HCT116 (cell line): ENCODE results near the gene ADAM30.

Source experiments
- EGR1 ChIP-seq: IDR thresholded peaks from 2 replicates; pipeline ENCODE4 v1.6.1; 2012; ENCODE audit warnings: low read depth
- EZH2 ChIP-seq: fragments of 200-600 bp; sonication (generic); IDR thresholded peaks from 2 replicates; pipeline ENCODE4 v1.6.1; 2017; ENCODE audit warnings: antibody characterized with exemption, mixed run types
- POLR2A ChIP-seq: IDR thresholded peaks from 2 replicates; pipeline ENCODE4 v1.7.0; 2011; ENCODE audit warnings: borderline replicate concordance; ENCODE audit not compliant: insufficient read depth, insufficient read length; ENCODE audit errors: extremely low read depth
- POLR2AphosphoS5 ChIP-seq: IDR thresholded peaks from 2 replicates; pipeline ENCODE4 v1.6.1; 2011; ENCODE audit warnings: mild to moderate bottlenecking, low read depth, low read length, moderate library complexity
- SRF ChIP-seq: IDR thresholded peaks from 2 replicates; pipeline ENCODE4 v1.6.1; 2012; ENCODE audit warnings: low read depth
- ZFX ChIP-seq: fragments of 450-650 bp; IDR thresholded peaks from 2 replicates; pipeline ENCODE4 v1.6.1; 2017
- TF ChIP-seq, protein P1 (sequence below), 3 experiments: fragments of 200-600 bp in 1 of 3; sonication (generic) in 1 of 3; IDR thresholded peaks in 2 of 3; conservative IDR thresholded peaks in 1 of 3; 2 replicates each; pipeline ENCODE4 v1.5.1; 2012 to 2017; ENCODE audit warnings: low read depth in 2 of 3, low read length in 2 of 3, antibody characterized with exemption in 1 of 3, borderline replicate concordance in 1 of 3, control low read depth in 1 of 3, mild to moderate bottlenecking in 1 of 3, mixed read lengths in 1 of 3, mixed run types in 1 of 3, moderate library complexity in 1 of 3; ENCODE audit not compliant: insufficient read depth in 1 of 3
- TF ChIP-seq, protein P2 (sequence below): IDR thresholded peaks from 2 replicates; pipeline ENCODE4 v1.6.1; 2012; ENCODE audit warnings: low read depth

DNA sequence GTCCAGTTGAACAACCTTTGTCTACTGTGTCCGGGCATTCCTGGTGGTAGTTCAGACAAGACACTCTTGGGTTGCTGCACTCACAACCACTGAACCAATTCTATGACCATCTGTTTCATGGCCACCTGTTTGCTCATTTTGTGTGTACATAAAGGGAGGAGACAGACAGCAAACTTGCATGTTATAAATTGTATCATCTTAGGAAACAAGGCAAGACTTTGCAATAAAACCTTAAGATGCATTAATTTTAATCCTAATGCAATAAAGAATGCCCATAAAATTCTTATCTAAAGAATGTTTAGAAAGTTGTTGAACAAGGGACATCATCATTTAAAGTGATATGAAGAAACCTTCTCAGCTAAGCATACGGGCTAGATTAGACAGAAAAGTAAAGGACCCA, 34.8 kb downstream of the ADAM30 start:
- TF ChIP-seq POLR2A (no peak), EGR1 (no peak), ZFX (no peak), SRF (no peak), POLR2AphosphoS5 (no peak), EZH2 (no peak)
- TF ChIP-seq, protein P1, sequence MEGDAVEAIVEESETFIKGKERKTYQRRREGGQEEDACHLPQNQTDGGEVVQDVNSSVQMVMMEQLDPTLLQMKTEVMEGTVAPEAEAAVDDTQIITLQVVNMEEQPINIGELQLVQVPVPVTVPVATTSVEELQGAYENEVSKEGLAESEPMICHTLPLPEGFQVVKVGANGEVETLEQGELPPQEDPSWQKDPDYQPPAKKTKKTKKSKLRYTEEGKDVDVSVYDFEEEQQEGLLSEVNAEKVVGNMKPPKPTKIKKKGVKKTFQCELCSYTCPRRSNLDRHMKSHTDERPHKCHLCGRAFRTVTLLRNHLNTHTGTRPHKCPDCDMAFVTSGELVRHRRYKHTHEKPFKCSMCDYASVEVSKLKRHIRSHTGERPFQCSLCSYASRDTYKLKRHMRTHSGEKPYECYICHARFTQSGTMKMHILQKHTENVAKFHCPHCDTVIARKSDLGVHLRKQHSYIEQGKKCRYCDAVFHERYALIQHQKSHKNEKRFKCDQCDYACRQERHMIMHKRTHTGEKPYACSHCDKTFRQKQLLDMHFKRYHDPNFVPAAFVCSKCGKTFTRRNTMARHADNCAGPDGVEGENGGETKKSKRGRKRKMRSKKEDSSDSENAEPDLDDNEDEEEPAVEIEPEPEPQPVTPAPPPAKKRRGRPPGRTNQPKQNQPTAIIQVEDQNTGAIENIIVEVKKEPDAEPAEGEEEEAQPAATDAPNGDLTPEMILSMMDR (IDR thresholded peaks at IDR 0.05 in 2 of 3, conservative IDR thresholded peaks at IDR 0.05 in 1 of 3; ENCODE audit: borderline replicate concordance in 1 of 3, insufficient read depth in 1 of 3, low read depth in 2 of 3, low read length in 2 of 3) = no peak
- TF ChIP-seq, protein P2, sequence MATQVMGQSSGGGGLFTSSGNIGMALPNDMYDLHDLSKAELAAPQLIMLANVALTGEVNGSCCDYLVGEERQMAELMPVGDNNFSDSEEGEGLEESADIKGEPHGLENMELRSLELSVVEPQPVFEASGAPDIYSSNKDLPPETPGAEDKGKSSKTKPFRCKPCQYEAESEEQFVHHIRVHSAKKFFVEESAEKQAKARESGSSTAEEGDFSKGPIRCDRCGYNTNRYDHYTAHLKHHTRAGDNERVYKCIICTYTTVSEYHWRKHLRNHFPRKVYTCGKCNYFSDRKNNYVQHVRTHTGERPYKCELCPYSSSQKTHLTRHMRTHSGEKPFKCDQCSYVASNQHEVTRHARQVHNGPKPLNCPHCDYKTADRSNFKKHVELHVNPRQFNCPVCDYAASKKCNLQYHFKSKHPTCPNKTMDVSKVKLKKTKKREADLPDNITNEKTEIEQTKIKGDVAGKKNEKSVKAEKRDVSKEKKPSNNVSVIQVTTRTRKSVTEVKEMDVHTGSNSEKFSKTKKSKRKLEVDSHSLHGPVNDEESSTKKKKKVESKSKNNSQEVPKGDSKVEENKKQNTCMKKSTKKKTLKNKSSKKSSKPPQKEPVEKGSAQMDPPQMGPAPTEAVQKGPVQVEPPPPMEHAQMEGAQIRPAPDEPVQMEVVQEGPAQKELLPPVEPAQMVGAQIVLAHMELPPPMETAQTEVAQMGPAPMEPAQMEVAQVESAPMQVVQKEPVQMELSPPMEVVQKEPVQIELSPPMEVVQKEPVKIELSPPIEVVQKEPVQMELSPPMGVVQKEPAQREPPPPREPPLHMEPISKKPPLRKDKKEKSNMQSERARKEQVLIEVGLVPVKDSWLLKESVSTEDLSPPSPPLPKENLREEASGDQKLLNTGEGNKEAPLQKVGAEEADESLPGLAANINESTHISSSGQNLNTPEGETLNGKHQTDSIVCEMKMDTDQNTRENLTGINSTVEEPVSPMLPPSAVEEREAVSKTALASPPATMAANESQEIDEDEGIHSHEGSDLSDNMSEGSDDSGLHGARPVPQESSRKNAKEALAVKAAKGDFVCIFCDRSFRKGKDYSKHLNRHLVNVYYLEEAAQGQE = no peak
